ENCODE data around the gene EXOSC2.

DNA sequence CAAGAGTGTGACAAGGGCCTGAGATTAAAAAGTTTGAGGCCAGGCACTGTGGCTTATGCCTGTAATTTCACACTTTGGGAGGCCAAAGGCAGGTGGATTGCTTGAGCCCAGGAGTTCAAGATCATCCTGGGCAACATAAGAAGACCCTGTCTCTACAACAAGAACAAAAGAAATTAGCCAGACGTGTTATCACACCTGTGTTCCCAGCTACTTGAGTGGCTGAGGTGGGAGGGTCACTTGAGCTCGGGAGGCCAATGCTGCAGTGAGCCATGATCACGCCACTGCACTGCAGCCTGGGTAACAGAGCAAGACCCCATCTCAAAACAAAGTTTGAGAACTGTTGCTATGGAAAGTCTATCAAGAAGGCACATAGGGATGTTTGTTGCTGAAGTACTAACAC lies 25.0 kb downstream of the EXOSC2 start:
- TF ChIP-seq FOSL1 (IDR thresholded peaks at IDR 0.05; ENCODE audit: insufficient read depth, low read depth, low read length): no peak
- TF ChIP-seq EZH2 (IDR thresholded peaks at IDR 0.05; ENCODE audit: low read depth, low read length, severe bottlenecking): no peak
- no peak for TF ChIP-seq TBP (IDR thresholded peaks at IDR 0.05; ENCODE audit: low read depth, low read length)
- TF ChIP-seq, protein P1, sequence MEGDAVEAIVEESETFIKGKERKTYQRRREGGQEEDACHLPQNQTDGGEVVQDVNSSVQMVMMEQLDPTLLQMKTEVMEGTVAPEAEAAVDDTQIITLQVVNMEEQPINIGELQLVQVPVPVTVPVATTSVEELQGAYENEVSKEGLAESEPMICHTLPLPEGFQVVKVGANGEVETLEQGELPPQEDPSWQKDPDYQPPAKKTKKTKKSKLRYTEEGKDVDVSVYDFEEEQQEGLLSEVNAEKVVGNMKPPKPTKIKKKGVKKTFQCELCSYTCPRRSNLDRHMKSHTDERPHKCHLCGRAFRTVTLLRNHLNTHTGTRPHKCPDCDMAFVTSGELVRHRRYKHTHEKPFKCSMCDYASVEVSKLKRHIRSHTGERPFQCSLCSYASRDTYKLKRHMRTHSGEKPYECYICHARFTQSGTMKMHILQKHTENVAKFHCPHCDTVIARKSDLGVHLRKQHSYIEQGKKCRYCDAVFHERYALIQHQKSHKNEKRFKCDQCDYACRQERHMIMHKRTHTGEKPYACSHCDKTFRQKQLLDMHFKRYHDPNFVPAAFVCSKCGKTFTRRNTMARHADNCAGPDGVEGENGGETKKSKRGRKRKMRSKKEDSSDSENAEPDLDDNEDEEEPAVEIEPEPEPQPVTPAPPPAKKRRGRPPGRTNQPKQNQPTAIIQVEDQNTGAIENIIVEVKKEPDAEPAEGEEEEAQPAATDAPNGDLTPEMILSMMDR (IDR thresholded peaks at IDR 0.05; ENCODE audit: control extremely low read depth in 1 of 3, insufficient read depth in 1 of 3, low read depth in 1 of 3, low read length in 3 of 3): no peak
- TF ChIP-seq, protein P2, sequence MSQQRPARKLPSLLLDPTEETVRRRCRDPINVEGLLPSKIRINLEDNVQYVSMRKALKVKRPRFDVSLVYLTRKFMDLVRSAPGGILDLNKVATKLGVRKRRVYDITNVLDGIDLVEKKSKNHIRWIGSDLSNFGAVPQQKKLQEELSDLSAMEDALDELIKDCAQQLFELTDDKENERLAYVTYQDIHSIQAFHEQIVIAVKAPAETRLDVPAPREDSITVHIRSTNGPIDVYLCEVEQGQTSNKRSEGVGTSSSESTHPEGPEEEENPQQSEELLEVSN (IDR thresholded peaks at IDR 0.05): no peak
- TF ChIP-seq NRF1 (IDR thresholded peaks at IDR 0.05; ENCODE audit: low read depth, low read length): no peak
- no peak for TF ChIP-seq SP1 (IDR thresholded peaks at IDR 0.05; ENCODE audit: low read depth, low read length)
- no peak for TF ChIP-seq RXRA (IDR thresholded peaks at IDR 0.05; ENCODE audit: insufficient read depth, low read depth, low read length)
- no peak for TF ChIP-seq MAFK (IDR thresholded peaks at IDR 0.05; ENCODE audit: low read depth, low read length)

Measured in H1 (cell line).